HepG2 (cell line): ENCODE results near the gene POU2F1.

ENCODE experiments used
- FOXK2 ChIP-seq: fragments of 450-650 bp; IDR thresholded peaks from 2 replicates; pipeline ENCODE4 v1.6.1; 2016
- HDAC2 ChIP-seq: sonication (generic); formaldehyde crosslinking; IDR thresholded peaks from 2 replicates; pipeline ENCODE4 v1.4.0; 2020; ENCODE audit warnings: missing genetic modification reagents

- TF ChIP-seq HDAC2 (CRISPR knock-in tag) (no peak), FOXK2 (no peak)
These were observed 183.6 kb downstream of the POU2F1 start for GRCh38 chr1:167404161-167404888.
